Measurements from ENCODE around the gene GPR65.

GPR65 gene, protein sequence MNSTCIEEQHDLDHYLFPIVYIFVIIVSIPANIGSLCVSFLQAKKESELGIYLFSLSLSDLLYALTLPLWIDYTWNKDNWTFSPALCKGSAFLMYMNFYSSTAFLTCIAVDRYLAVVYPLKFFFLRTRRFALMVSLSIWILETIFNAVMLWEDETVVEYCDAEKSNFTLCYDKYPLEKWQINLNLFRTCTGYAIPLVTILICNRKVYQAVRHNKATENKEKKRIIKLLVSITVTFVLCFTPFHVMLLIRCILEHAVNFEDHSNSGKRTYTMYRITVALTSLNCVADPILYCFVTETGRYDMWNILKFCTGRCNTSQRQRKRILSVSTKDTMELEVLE

DNA sequence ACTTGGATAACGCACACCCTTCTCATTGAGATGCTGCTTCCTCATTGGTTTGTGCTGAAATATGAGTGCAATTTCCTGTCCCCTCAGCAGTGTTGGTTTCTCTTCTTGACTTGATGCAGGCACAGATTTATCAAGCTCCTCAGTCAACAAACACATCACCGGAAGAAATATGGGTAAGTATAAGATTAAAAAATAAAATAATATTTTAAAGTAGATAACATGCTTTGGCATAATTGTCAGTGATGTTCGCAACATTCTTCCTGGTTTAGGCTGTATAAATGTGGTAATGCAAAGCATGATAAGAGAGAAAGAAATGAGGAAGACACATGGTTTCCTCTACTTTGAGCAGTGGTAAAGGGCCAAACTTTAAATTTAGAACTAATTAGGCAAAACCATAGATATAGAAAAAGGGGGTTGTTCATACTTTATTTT lies at the start of gene GPR65:
TSS of gene GPR65 (plus strand) at position 86 of the 432 bp plus-strand sequence. CDS start 5,713 bp downstream, outside the sequence.
- no peak within 1 kb of the TSS for H3K27ac ChIP-seq
- peak within 1 kb of the TSS in 1 of 2 donors; percentile 10 for H3K4me3 ChIP-seq
- intact Hi-C loops (cut with DNase I; ENCODE audit: low total_unique reads) = no loop called here
- H3K27me3 ChIP-seq = no peaks in the 10 kb centered on the region
- no peak for DNase-seq
- TF ChIP-seq, protein P1, sequence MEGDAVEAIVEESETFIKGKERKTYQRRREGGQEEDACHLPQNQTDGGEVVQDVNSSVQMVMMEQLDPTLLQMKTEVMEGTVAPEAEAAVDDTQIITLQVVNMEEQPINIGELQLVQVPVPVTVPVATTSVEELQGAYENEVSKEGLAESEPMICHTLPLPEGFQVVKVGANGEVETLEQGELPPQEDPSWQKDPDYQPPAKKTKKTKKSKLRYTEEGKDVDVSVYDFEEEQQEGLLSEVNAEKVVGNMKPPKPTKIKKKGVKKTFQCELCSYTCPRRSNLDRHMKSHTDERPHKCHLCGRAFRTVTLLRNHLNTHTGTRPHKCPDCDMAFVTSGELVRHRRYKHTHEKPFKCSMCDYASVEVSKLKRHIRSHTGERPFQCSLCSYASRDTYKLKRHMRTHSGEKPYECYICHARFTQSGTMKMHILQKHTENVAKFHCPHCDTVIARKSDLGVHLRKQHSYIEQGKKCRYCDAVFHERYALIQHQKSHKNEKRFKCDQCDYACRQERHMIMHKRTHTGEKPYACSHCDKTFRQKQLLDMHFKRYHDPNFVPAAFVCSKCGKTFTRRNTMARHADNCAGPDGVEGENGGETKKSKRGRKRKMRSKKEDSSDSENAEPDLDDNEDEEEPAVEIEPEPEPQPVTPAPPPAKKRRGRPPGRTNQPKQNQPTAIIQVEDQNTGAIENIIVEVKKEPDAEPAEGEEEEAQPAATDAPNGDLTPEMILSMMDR (IDR thresholded peaks at IDR 0.05) = no peak
- H3K36me3 ChIP-seq = no peaks in the 10 kb centered on the region
- H3K4me1 ChIP-seq = no peaks in the 10 kb centered on the region
- H3K9me3 ChIP-seq = no peaks in the 10 kb centered on the region

DNA sequence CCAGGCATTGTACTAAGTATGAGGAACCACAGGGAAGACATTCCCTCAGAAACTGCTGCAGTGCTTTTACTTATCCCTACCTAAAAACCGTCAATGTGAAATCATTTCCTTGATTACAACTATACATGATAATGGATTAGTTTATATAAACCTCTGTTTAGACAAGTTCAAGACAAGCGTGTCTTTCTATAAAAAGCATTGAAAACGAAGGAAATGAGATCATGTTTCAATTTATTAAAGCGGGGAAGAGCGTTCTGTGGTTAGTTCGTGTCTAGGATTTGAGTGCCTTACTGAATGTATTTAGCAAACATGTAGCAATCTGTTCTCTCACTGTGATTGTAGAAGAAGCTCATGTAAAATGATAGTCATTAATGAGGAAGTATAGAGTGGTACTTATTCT lies 49.4 kb upstream of the GPR65 start:
- peaks cover 10 to 33% (median 14%) of the 10 kb centered on the region in 3 donors for H3K36me3 ChIP-seq
- no peaks in the 10 kb centered on the region for H3K27me3 ChIP-seq
- H3K9me3 ChIP-seq = no peaks in the 10 kb centered on the region
- H3K27ac ChIP-seq = no peak overlapping the region
- no peak for DNase-seq
- H3K4me3 ChIP-seq = no peak overlapping the region
- intact Hi-C loops (cut with DNase I; ENCODE audit: low total_unique reads) = no loop called here
- H3K4me1 ChIP-seq = no peaks in the 10 kb centered on the region
- TF ChIP-seq, protein P1 (IDR thresholded peaks at IDR 0.05) = no peak

DNA sequence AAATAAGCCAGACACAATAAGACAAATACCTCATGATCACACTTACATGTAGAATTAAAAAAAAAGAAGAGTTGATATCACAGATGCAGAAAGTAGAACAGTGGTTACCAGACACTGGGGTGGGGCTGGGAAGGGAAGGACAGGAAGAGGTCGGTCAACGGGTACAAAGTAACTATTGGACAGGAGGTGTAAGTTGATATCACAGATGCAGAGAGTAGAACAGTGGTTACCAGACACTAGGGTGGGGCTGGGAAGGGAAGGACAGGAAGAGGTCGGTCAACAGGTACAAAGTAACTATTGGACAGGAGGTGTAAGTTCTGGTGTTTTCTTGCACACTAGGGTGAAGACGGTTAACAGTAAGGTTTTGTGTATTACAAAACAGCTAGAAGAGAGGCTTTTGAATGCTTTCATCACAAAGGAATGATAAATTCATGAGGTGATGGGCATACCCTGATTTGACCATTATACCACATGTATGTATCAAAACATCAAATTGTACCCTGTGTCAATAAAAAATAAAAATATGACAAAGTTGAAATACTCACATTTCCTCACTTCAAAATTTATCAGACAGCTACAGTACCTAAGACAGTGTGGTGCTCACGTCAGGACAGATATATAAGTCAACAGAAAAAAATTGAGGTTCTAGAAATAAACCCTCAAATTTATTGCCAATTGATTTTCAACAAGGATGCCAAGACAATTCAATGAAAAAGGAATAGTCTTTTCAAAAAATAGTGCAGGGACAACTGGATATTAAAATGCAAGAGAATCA lies 44.7 kb upstream of the GPR65 start:
- Histone ChIP-seq H3K36me3 (peaks cover 38 to 59% (median 39%) of the 10 kb centered on the region in 3 donors), H3K4me1 (no peaks in the 10 kb centered on the region), H3K4me3 (no peak overlapping the region), H3K27me3 (no peaks in the 10 kb centered on the region), H3K9me3 (no peaks in the 10 kb centered on the region), H3K27ac (no peak overlapping the region)
- intact Hi-C loops (cut with DNase I; ENCODE audit: low total_unique reads) = no loop called here
- DNase-seq = no peak
- TF ChIP-seq, protein P1 (IDR thresholded peaks at IDR 0.05) = no peak

DNA sequence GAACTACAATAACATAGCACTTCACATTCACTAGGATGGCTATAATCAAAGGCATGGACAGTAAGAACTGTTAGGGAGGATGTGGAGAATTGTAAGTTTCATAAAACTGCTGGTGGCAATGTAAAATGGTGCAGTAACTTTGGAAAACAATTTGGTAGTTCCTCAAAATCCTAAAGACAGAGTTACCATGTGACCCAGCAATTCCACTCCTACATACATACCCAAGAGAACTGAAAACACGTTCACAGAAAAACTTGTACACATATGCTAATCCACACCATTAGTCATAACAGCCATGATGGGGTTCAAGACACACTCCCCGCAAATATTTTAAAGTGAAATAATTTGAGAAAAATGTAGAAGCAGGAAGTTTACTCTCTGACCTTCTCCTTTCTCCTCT lies 43.7 kb upstream of the GPR65 start:
- intact Hi-C loops (cut with DNase I; ENCODE audit: low total_unique reads) = no loop called here
- H3K4me3 ChIP-seq = no peak overlapping the region
- TF ChIP-seq, protein P1 (IDR thresholded peaks at IDR 0.05) = no peak
- H3K9me3 ChIP-seq = no peaks in the 10 kb centered on the region
- no peak for DNase-seq
- H3K27me3 ChIP-seq = no peaks in the 10 kb centered on the region
- H3K4me1 ChIP-seq = no peaks in the 10 kb centered on the region
- no peak overlapping the region for H3K27ac ChIP-seq
- H3K36me3 ChIP-seq = peaks cover 42 to 59% (median 46%) of the 10 kb centered on the region in 3 donors

DNA sequence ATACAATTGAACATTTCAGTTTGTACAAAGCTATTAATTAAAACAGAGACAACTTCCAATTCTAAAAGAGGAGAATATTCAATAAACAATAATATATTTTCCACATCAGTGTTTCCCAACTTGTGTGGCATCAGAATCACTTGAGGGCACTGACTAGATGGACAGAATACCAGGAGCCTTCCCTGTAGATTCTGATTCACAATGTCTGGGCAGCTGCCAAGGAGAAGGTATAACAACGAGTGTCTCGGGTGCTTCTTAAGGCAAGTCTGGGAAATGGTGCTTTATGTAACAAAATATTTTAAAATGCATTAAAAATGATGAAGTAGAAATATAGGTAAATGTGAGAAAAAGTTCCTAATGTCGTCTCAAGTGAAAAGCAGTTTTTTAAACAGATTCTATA lies 38.1 kb upstream of the GPR65 start:
- TF ChIP-seq, protein P1 (IDR thresholded peaks at IDR 0.05) = no peak
- Histone ChIP-seq H3K4me1 (no peaks in the 10 kb centered on the region), H3K4me3 (no peak overlapping the region), H3K9me3 (no peaks in the 10 kb centered on the region), H3K36me3 (peaks cover 28 to 43% (median 41%) of the 10 kb centered on the region in 3 donors), H3K27me3 (no peaks in the 10 kb centered on the region), H3K27ac (no peak overlapping the region)
- no peak for DNase-seq
- intact Hi-C loops (cut with DNase I; ENCODE audit: low total_unique reads) = no loop called here
